ENCODE measurements around the gene PRDM16. TPM values are rescaled to one million over a fixed set of nuclear protein-coding genes. Genes with fewer than 3 reads are reported as not detected.

The PRDM16 gene
- total RNA-seq, 2 donors from 2014 or later: 0.79 to 6.1 TPM

GRCh38 chr1:3332662-3333061 is 263.7 kb downstream of the PRDM16 start:
- no peak for TF ChIP-seq CTCF (IDR thresholded peaks at IDR 0.05)
- Histone ChIP-seq H3K9me3 (no peaks in the 10 kb centered on the region), H3K27me3 (no peaks in the 10 kb centered on the region), H3K4me1 (no peaks in the 10 kb centered on the region), H3K4me3 (no peak overlapping the region), H3K36me3 (no peaks in the 10 kb centered on the region), H3K9ac (ENCODE audit: low read depth in 2 of 2, low read length in 2 of 2) (no peak overlapping the region), H3K27ac (no peak overlapping the region)
- intact Hi-C loops (cut with DNase I): no loop called here
- DNase-seq: no peak

DNA sequence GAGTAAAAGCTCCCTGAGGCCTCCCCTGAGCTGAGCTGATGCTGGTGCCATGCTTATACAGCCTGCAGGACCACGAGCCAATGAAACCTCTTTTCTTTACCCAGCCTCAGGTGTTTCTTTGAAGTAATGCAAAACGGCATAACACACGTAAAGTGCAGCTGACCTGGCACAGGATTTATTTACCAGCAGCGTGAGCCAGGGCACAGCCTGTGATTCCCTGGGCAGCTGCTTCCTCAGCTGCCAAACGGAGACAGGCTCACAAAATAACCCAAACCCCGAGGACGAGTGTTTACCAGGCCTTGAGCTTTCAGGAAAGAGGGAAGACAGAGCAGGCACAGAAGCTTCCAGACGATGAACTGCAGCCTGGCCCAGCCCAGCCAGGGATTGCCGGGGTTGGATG is 264.9 kb downstream of the PRDM16 start:
- no peak overlapping the region for H3K27ac ChIP-seq
- intact Hi-C loops (cut with DNase I): no loop called here
- no peak overlapping the region for H3K4me3 ChIP-seq
- DNase-seq: no peak
- H3K27me3 ChIP-seq: no peaks in the 10 kb centered on the region
- no peaks in the 10 kb centered on the region for H3K36me3 ChIP-seq
- no peaks in the 10 kb centered on the region for H3K4me1 ChIP-seq
- no peak overlapping the region for H3K9ac ChIP-seq (ENCODE audit: low read depth in 2 of 2, low read length in 2 of 2)
- no peaks in the 10 kb centered on the region for H3K9me3 ChIP-seq
- no peak for TF ChIP-seq CTCF (IDR thresholded peaks at IDR 0.05)

DNA sequence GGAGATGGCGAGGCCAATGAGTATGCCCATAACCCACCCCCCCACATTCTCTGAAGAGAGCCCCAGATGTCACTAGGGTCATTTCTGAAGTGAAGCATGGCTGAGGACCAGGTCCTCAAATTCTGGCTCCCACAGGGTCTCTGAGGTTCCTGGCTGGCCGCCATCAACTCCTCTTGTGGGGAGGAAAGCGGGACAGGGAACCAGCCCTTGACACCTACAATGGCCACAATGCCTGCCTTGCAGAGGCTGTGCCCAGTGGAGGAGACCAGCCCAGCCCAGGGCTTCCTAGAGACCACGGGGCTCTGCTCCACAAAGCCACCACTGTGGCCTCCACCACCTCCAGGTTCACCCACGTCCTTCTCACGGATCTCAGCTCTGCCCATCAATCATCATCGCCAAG is 265.4 kb downstream of the PRDM16 start:
- Histone ChIP-seq H3K9ac (ENCODE audit: low read depth in 2 of 2, low read length in 2 of 2) (no peak overlapping the region), H3K27ac (no peak overlapping the region), H3K9me3 (no peaks in the 10 kb centered on the region), H3K4me3 (no peak overlapping the region), H3K27me3 (no peaks in the 10 kb centered on the region), H3K36me3 (no peaks in the 10 kb centered on the region), H3K4me1 (no peaks in the 10 kb centered on the region)
- DNase-seq: no peak
- intact Hi-C loops (cut with DNase I): no loop called here
- TF ChIP-seq CTCF (IDR thresholded peaks at IDR 0.05): no peak

- H3K4me3 ChIP-seq: no peak overlapping the region
- no peaks in the 10 kb centered on the region for H3K4me1 ChIP-seq
- TF ChIP-seq CTCF (IDR thresholded peaks at IDR 0.05): no peak
- no peak overlapping the region for H3K9ac ChIP-seq (ENCODE audit: low read depth in 2 of 2, low read length in 2 of 2)
- H3K36me3 ChIP-seq: no peaks in the 10 kb centered on the region
- no peaks in the 10 kb centered on the region for H3K9me3 ChIP-seq
- intact Hi-C loops (cut with DNase I): no loop called here
- H3K27ac ChIP-seq: no peak overlapping the region
- no peak for DNase-seq
- no peaks in the 10 kb centered on the region for H3K27me3 ChIP-seq
Observed at GRCh38 chr1:3335754-3336640, 267.0 kb downstream of the PRDM16 start.

GRCh38 chr1:3336641-3337630 is 267.9 kb downstream of the PRDM16 start:
- Histone ChIP-seq H3K9ac (ENCODE audit: low read depth in 2 of 2, low read length in 2 of 2) (no peak overlapping the region), H3K27me3 (no peaks in the 10 kb centered on the region), H3K4me1 (no peaks in the 10 kb centered on the region), H3K36me3 (no peaks in the 10 kb centered on the region), H3K27ac (no peak overlapping the region), H3K4me3 (no peak overlapping the region), H3K9me3 (no peaks in the 10 kb centered on the region)
- TF ChIP-seq CTCF (IDR thresholded peaks at IDR 0.05): no peak
- no peak for DNase-seq
- intact Hi-C loops (cut with DNase I): no loop called here

All from colonic mucosa (tissue), 4 donors.